Cortex of kidney (tissue), 1 donor: ENCODE results near the gene TEAD1.

ENCODE experiments used
- DNase-seq: peaks from one replicate; lab custom pipeline; 2025; lab: John Stamatoyannopoulos, UW

The TEAD1 gene

GRCh38 chr11:12666915-12667314, 7.3 kb upstream of the TEAD1 start:
- no peak for DNase-seq

GRCh38 chr11:12667646-12668045, 6.6 kb upstream of the TEAD1 start:
- no peak for DNase-seq

DNA sequence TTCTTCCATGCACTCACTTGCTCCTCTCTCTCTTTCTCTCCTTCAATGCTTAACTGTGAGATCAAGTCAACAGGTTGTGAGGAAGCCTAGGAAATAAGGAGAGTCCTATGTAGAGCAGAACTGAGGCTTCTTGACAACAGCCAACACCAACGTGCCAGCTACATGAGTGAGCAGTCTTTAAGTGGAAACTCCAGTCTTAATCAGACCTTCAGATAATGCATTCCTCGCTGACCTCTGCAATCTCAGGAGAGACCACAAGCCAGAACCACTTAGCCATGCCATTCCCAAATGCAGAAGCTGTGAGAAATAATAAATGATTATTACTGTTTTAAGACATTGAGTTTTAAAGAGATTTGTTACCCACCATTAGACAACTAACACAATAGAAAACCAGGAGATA, 6.1 kb upstream of the TEAD1 start:
- DNase-seq, result no peak

GRCh38 chr11:12669930-12670329, 4.3 kb upstream of the TEAD1 start:
- no peak for DNase-seq

DNA sequence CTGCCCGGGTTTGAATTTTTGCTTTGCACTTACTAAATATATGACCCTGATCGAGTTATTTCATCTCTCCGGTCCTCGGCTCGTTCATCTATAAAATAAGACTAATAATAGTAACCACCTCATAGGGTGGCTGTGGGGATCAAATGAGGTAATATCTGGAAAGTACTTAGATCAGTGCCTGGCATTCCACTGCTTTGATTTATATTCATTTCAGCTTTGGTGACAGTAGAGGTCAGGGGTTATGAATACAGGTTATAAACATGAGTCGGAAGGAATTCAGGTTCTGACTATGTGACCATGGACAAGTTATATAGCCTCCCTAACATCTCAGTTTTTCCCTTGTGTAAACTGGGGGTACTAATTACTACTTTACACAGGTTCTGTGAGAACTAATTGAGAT, 2.9 kb upstream of the TEAD1 start:
- DNase-seq, result no peak

DNA sequence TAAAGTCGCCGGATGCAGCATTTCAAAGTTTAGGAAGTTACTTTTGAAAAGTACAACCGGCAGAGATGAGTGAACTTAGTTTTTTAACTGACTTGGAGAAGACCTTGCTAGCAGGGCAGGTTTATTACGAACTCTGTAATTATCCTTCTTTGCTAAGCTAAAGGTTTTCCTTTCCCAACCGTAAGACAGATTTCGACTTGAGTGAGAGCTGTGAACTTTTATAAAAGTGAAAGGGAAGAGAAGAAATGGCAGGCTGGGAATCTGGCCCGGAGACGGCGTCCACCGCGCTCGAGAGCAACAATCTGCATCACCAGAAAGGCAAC, 659 bp upstream of the TEAD1 start:
- no peak for DNase-seq

DNA sequence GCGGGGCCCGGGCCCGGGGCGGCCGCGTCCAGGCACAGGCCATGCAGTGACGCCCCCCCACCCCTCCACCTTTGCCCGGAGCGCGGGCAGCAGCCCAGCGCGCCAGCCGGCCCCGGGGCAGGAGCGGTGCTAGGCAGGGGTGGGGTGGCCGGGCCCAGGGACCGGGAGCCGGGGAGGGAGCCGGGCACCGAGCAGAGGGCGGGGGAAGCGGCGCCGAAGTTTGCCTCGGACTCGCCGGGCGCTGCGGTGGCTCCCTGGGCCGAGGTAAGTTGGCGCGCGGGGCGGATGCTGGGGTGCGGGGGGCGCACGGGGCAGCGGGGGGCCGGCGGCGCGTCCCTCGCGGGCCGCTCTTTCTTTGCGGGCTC, 332 bp downstream of the TEAD1 start:
- no peak for DNase-seq

DNA sequence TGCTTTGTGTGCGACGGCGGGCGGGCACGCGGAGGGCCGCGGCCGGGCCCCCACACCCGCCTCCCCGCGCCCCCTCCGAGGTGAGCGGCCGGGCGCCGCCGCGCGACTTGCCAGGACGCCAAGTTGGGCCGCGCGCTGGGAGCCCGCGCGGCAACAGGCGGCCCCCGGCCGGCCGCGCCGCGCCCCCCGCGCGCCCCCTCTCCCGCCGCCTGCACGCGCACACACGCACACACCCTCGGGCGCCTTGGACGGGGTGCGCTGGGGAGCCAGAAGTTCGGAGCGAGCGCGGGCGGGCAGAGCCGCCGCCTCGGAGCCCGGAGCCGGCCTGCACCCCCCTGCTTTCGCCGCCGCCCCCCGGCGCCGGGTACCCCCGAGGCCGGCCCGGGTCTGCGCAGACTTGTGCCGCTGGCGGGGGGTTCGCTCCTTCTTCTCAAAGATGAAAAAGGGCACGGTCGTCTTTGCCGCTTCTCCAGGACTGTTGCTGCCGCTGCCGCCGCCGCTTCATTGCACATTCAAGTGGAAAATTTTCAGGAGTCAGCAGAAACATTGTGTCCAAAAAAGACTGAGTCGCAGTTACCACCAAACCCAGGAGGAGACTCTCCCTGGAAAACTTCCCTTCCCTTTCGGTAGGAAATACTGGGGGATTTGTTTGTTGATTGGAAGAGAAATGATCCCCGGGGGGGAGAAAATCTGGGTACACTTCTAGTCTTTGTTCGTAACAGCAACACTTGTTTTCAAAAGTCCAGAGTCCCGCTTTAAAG, 895 bp downstream of the TEAD1 start:
- no peak for DNase-seq

- DNase-seq, result no peak
These were observed 1.9 kb downstream of the TEAD1 start for GRCh38 chr11:12675951-12676711.

DNA sequence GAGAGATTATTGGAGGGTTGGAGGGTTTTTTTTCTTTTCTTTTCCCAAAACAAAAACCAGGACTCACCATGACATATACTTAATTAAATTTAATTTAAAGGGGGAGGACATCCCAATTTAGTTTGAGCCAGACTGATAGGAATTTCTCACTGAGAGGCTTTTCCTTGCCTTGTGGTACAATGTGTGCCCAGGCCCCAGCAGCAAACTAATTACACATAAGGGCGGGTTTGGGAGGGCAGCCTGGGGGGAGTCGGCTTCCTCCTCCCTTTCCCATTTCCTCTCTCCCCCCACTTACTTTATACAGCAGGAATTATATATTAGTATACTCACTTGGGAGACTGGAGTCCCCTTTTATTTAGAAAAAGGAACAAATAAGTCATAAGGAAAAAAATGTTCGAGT, 2.9 kb downstream of the TEAD1 start:
- DNase-seq, result no peak

DNA sequence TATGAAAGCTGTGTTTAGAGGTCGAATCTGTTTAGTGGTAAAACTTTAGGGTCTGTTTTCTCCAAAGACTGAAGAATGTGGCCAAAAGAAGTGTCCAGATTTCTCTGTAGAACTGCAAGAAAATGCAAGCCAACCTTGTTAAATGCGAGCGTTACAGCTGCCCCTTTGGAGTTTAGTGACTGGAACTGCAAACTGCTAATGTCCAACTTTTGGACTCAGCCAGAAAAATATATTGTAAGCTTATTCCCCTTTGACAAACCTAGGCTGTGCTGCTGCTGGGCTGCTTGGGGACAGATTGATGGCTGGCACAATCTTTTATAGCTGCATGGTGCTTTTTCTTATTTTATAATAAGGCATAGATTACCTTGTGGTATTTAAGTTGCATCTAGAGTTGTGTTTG, 3.9 kb downstream of the TEAD1 start:
- DNase-seq, result no peak

DNA sequence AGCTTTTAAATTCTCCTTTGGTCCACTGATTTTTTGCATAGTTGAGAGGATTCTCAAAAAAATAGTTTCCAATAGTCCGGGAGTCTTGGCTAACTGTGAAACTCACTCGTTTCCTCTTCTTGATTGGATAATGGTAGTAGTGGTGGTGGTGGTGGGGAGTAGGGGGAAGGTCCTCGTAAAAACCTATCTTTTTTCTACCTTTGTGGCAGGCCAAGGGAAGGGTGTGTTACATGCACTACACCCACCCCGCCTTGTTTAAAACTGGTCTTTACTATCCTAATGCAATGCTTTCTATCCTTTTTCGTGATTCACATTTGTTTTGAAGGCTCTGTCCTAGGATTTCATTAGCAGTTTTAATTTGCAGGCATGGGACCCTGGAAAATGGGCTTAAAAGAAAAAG, 4.8 kb downstream of the TEAD1 start:
- no peak for DNase-seq

DNA sequence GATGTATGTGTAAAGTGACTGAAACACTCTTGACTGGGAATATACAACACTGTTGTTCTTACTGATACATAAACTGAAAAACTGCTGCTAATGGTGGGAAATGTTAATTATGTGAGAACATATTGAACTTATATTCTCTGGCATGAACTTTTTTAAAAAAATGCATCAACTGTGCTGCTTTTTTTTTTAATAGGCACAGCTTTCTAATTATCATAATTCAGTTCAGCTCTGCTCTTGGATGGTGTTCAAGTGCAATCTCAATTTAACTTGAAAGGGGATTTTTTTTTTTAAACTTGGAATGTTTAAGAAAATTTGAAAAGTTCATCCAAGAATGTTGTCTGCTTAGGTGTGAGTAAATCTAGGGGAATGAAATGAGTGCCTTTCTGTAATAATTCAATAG, 5.2 kb downstream of the TEAD1 start:
- DNase-seq, result no peak

GRCh38 chr11:12680246-12680939, 6.2 kb downstream of the TEAD1 start:
- DNase-seq, result no peak

DNA sequence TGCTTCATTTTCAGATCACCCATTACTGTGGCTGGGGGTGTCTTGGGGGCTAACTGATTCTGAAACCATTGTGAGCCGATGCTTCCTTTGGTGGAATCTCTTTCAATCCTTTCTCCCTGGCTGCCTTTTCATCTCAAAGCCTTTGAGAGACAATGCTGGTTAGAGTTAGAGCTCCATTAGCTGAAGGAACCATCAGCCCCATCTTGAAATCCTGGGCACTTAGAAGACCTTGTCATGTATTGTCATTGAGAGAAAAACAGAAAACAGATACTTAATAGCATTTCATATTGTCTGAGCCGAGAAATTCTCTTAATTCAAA, 6.7 kb downstream of the TEAD1 start:
- DNase-seq, result no peak

GRCh38 chr11:12681466-12681865, 7.2 kb downstream of the TEAD1 start:
- no peak for DNase-seq

- no peak for DNase-seq
These were observed 8.1 kb downstream of the TEAD1 start for GRCh38 chr11:12682288-12682687.

- DNase-seq, result no peak
These were observed 8.7 kb downstream of the TEAD1 start for GRCh38 chr11:12682737-12683500.

GRCh38 chr11:12683874-12684273, 9.7 kb downstream of the TEAD1 start:
- DNase-seq, result no peak

GRCh38 chr11:12684315-12684714, 10.1 kb downstream of the TEAD1 start:
- DNase-seq, result no peak

DNA sequence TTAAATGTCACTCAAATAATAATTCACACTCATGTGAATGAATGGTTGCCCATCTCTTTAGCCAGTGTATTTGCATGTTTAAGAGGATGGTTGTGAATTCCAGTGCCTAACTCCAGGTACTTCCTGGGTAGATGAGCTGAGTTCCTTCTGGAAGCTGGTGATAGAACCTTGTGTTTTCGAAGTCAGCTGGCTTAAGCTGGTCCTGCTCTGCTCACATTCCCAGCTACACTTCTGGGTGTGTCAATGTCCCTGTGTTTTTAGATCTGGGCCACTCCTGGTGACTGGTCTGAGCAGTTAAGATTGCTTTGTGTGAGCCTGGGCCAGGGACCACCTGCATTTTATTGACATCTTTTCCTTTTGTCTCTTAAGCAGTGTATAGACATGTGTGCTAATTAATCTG, 10.6 kb downstream of the TEAD1 start:
- no peak for DNase-seq

- no peak for DNase-seq
These were observed 11.0 kb downstream of the TEAD1 start for GRCh38 chr11:12685229-12685628.
